GM12874 (cell line): ENCODE data around the gene RASSF1.

Source experiments
- CTCF ChIP-seq: IDR thresholded peaks from 2 replicates; pipeline ENCODE4 v1.5.1; 2011; ENCODE audit warnings: low read depth, mild to moderate bottlenecking, control low read depth, low read length, moderate library complexity; ENCODE audit not compliant: insufficient read depth

The RASSF1 gene

DNA sequence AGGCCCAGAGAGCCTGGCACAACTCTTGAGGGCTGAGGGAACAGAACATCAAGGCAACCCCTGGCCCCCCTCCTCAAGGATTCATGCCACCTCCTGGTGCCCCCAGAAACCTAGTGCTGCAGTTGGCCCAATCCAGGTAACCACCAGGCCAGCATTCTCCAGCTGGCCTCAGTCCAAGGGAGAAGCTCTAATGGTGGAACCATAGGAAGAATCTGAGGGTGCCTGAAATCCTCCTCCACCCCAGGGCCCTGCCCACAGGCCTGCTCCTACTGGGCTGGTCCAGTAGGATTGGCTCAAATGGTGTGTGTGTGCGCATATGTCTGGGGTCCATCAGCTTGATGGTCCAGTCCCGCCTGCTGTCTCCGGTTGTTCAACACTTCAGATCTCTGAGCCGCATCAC, 25.8 kb downstream of the RASSF1 start:
- TF ChIP-seq CTCF, result no peak

GRCh38 chr3:50314342-50314741, 26.3 kb downstream of the RASSF1 start:
- no peak for TF ChIP-seq CTCF

GRCh38 chr3:50304601-50305000, 36.0 kb downstream of the RASSF1 start:
- TF ChIP-seq CTCF, result no peak

DNA sequence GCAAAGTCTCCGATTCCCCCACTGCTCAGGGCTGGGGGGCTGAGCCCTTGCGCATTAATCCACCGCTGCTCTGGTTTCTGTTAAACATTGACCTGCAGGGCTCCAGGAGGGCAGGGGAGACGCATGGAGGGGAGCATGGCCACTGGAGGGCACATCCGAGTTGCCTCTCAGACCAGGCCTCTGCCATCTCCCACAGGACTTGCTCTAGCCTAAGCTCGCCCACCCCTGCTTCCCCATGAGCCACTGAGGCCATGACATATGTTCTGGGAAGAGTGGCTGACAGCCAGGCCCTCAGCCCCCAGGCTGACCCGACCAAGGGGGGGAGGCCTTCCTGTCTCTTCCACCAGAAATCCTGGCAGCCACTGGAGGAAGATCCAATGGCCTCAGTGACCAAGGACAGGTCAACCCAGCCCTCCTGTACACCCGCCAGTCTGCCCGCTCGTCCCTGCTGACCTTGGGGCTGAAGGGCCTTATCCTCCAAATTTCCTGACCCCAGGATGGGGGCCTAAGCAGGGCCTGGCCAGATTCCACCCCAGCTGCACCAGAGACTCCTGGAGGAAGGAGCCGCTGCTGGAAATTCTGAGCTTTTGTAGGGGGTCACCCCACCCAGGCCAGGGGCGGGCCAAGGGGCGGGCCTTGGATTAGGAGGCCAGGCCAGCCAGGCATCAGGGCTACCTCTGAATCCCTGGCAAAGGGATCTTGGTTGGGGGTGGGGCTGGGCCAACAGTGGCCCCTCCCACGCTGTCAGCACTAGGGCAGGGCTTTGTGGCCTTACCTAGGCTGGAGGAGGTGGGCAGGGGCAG, 37.4 kb downstream of the RASSF1 start, which contains the start of gene HYAL1:
HYAL1 (minus strand) TSS at position 562 of the 803 bp plus-strand sequence. CDS start 618 bp downstream, outside the sequence.
- 0 out of 2 replicates have a peak, but pooled peaks have one; percentile 2 for TF ChIP-seq CTCF

GRCh38 chr3:50302095-50303012, 38.3 kb downstream of the RASSF1 start:
- TF ChIP-seq CTCF, result no peak

GRCh38 chr3:50300681-50301254, 39.9 kb downstream of the RASSF1 start:
- no peak for TF ChIP-seq CTCF
